ENCODE results near the gene CROCC. TPM values are rescaled to one million over a fixed set of nuclear protein-coding genes. Genes with fewer than 3 reads are reported as not detected.
"Not testable (repeated sequence)": the region's sequence is repeated elsewhere in the genome, so short reads cannot be mapped to it uniquely, and the experiment has no call there.

The CROCC gene
- total and polyA plus RNA-seq, 9 of the 15 experiments (the other 6 are each of a cell fraction or from before 2014, with no cell fraction given), result 0.17 to 15.4 (median 7.6) TPM

- ATAC-seq, result peak; percentile 79
- H4K20me1 ChIP-seq (replicated peaks; ENCODE audit: control insufficient read depth, insufficient read depth, low read length); H3K79me2 ChIP-seq (ENCODE audit: control insufficient read depth, insufficient read depth, low read length); H3K36me3 ChIP-seq (ENCODE audit: control insufficient read depth, insufficient read depth, low read length); H2AFZ ChIP-seq (ENCODE audit: low read depth, low read length); H3K9me3 ChIP-seq (replicated peaks; ENCODE audit: control insufficient read depth, insufficient read depth, low read depth, low read length); CTCF ChIA-PET (ENCODE audit: low intra/inter-chr PET ratio); H3K27me3 ChIP-seq (ENCODE audit: control insufficient read depth in 2 of 2, insufficient read depth in 2 of 2, low read length in 2 of 2); BruUV-seq (replicated peaks); DNase-seq (ENCODE audit: extremely low read depth in 1 of 4, low spot score in 3 of 4); H3K4me2 ChIP-seq (ENCODE audit: insufficient read depth, low read length); H3K9ac ChIP-seq (ENCODE audit: insufficient read depth in 1 of 2, low read depth in 2 of 2, low read length in 2 of 2); H3K9me1 ChIP-seq (ENCODE audit: control insufficient read depth, insufficient read depth, low read length); in situ Hi-C loops (cut with MboI); intact Hi-C loops (cut with micrococcal nuclease); H3K4me3 ChIP-seq; FAIRE-seq; H3K27ac ChIP-seq (ENCODE audit: extremely low read depth, low read depth, low read length): not testable (repeated sequence)
- WGBS (ENCODE audit: insufficient coverage, low coverage, missing lambda C conversion rate), result 96% methylated on average over 21 of the region's 32 CpGs
- TF ChIP-seq, protein P1, sequence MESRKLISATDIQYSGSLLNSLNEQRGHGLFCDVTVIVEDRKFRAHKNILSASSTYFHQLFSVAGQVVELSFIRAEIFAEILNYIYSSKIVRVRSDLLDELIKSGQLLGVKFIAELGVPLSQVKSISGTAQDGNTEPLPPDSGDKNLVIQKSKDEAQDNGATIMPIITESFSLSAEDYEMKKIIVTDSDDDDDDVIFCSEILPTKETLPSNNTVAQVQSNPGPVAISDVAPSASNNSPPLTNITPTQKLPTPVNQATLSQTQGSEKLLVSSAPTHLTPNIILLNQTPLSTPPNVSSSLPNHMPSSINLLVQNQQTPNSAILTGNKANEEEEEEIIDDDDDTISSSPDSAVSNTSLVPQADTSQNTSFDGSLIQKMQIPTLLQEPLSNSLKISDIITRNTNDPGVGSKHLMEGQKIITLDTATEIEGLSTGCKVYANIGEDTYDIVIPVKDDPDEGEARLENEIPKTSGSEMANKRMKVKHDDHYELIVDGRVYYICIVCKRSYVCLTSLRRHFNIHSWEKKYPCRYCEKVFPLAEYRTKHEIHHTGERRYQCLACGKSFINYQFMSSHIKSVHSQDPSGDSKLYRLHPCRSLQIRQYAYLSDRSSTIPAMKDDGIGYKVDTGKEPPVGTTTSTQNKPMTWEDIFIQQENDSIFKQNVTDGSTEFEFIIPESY (CRISPR knock-in tag; IDR thresholded peaks at IDR 0.05), result peak; percentile 55; the same call in 1 of the 2 replicates
- POLR2A ChIA-PET, result interaction anchor here (0.6 to 1.4 kb wide), 7 partner anchors 9 to 826 kb away, joined by 3 to 4 read pairs (median 3); no protein-coding TSS in a partner anchor
- H3K4me1 ChIP-seq (replicated peaks in 1 of 2; ENCODE audit: control insufficient read depth in 2 of 2, insufficient read depth in 2 of 2, low read length in 2 of 2), result peaks cover 0 to 27% of the 10 kb centered on the region in 2 experiments; a peak in 2 of 5 replicates
These were observed 17.9 kb downstream of the CROCC start for GRCh38 chr1:16939386-16940180.

DNA sequence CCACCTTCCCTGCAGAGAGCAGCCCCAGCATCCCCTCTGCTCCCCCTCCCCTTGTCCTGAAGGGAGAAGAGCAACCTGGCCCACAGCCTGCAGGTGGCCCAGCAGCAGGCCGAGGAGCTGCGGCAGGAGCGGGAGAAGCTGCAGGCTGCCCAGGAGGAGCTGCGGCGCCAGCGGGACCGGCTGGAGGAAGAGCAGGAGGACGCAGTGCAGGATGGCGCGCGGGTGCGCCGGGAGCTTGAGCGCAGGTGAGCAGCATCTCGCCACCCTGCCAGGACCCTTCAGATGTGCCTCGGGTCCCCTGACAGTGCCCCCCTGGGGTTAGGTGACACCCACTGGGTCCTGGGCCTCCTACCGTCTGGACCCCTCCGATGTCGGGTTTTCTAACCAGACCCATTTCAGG is 22.3 kb downstream of the CROCC start:
- FAIRE-seq, result no peak
- no peak for TF ChIP-seq MECOM (CRISPR knock-in tag; IDR thresholded peaks at IDR 0.05)
- TF ChIP-seq SMAD1 (IDR thresholded peaks at IDR 0.05; ENCODE audit: low read depth, low read length, partially characterized antibody), result no peak
- no peak for TF ChIP-seq HOXB6 (CRISPR knock-in tag; IDR thresholded peaks at IDR 0.05; ENCODE audit: borderline replicate concordance)
- TF ChIP-seq ARID1B (IDR thresholded peaks at IDR 0.05), result no peak
- TF ChIP-seq SETDB1 (IDR thresholded peaks at IDR 0.05; ENCODE audit: low read length), result no peak
- no peak for TF ChIP-seq DDX20 (tag; IDR thresholded peaks at IDR 0.05; ENCODE audit: low read depth)
- TF ChIP-seq LCOR (CRISPR knock-in tag; IDR thresholded peaks at IDR 0.05), result no peak
- TF ChIP-seq CBX1 (IDR thresholded peaks at IDR 0.05; ENCODE audit: low read depth), result no peak
- TF ChIP-seq NBN (IDR thresholded peaks at IDR 0.05; ENCODE audit: low read depth), result no peak
- no peak for TF ChIP-seq RFX7 (CRISPR knock-in tag; IDR thresholded peaks at IDR 0.05)
- TF ChIP-seq WHSC1 (IDR thresholded peaks at IDR 0.05; ENCODE audit: low read length), result no peak
- TF ChIP-seq YBX1 (IDR thresholded peaks at IDR 0.05), result no peak
- TF ChIP-seq ETV1 (tag; conservative IDR thresholded peaks at IDR 0.05; ENCODE audit: low read depth), result no peak
- TF ChIP-seq ZFPM2 (CRISPR knock-in tag; IDR thresholded peaks at IDR 0.05), result no peak
- BruUV-seq (replicated peaks), result no TSS peak
- no peaks in the 10 kb centered on the region for H3K9me1 ChIP-seq (ENCODE audit: control insufficient read depth, insufficient read depth, low read length)
- no peaks in the 10 kb centered on the region for H3K79me2 ChIP-seq (ENCODE audit: control insufficient read depth, insufficient read depth, low read length)
- ChIA-PET POLR2A (interaction anchor here (1.4 kb wide), 1 partner anchor 39 kb away, joined by 5 read pairs; no protein-coding TSS in a partner anchor), CTCF (ENCODE audit: low intra/inter-chr PET ratio) (no interaction called here)
- H3K9ac ChIP-seq (ENCODE audit: insufficient read depth in 1 of 2, low read depth in 2 of 2, low read length in 2 of 2), result no peak overlapping the region
- H3K27ac ChIP-seq (ENCODE audit: extremely low read depth, low read depth, low read length), result no peak overlapping the region
- no peaks in the 10 kb centered on the region for H3K27me3 ChIP-seq (ENCODE audit: control insufficient read depth in 2 of 2, insufficient read depth in 2 of 2, low read length in 2 of 2)
- WGBS (ENCODE audit: insufficient coverage, low coverage, missing lambda C conversion rate), result 56% methylated on average over 16 of the region's 19 CpGs
- DNase-seq (ENCODE audit: extremely low read depth in 1 of 4, low spot score in 3 of 4), result no peak
- H3K4me2 ChIP-seq (ENCODE audit: insufficient read depth, low read length), result no peak overlapping the region
- in situ Hi-C loops (cut with MboI) (no loop called here), intact Hi-C loops (cut with micrococcal nuclease) (no loop called here)
- no peaks in the 10 kb centered on the region for H3K36me3 ChIP-seq (ENCODE audit: control insufficient read depth, insufficient read depth, low read length)
- ATAC-seq, result no peak
- no peak overlapping the region for H2AFZ ChIP-seq (ENCODE audit: low read depth, low read length)
- H4K20me1 ChIP-seq (replicated peaks; ENCODE audit: control insufficient read depth, insufficient read depth, low read length), result no peaks in the 10 kb centered on the region
- H3K9me3 ChIP-seq (replicated peaks; ENCODE audit: control insufficient read depth, insufficient read depth, low read depth, low read length), result no peaks in the 10 kb centered on the region
- peaks cover 0 to 28% of the 10 kb centered on the region in 2 experiments; a peak in 2 of 5 replicates for H3K4me1 ChIP-seq (replicated peaks in 1 of 2; ENCODE audit: control insufficient read depth in 2 of 2, insufficient read depth in 2 of 2, low read length in 2 of 2)
- no peak overlapping the region for H3K4me3 ChIP-seq
